OCI-LY1 (cell line): Measurements from ENCODE around the gene RBM48.

ENCODE experiments used
- H2AFZ ChIP-seq: fragments of 200-600 bp; sonication (generic), shearing (Covaris generic); 2 replicates; pipeline ENCODE4 v1.6.0; 2014; ENCODE audit warnings: antibody characterized with exemption, mild to moderate bottlenecking, low read length
- H3F3A ChIP-seq: fragments of 200-600 bp; sonication (generic), shearing (Covaris generic); 2 replicates; pipeline ENCODE4 v1.6.0; 2014; ENCODE audit warnings: mild to moderate bottlenecking, antibody characterized with exemption, low read length, moderate library complexity; ENCODE audit not compliant: insufficient read depth
- H3K27ac ChIP-seq: fragments of 200-600 bp; sonication (generic); 2 replicates; pipeline ENCODE4 v1.5.1; 2014; ENCODE audit warnings: low read length, mixed run types, mild to moderate bottlenecking, low read depth; ENCODE audit not compliant: poor library complexity, severe bottlenecking
- H3K27me3 ChIP-seq: fragments of 200-600 bp; sonication (generic); 2 replicates; pipeline ENCODE4 v1.6.0; 2014; ENCODE audit warnings: antibody characterized with exemption, mild to moderate bottlenecking, low read length, moderate library complexity; ENCODE audit not compliant: insufficient read depth
- H3K36me3 ChIP-seq: fragments of 200-600 bp; sonication (generic); 2 replicates; pipeline ENCODE4 v1.6.1; 2014; ENCODE audit warnings: mild to moderate bottlenecking, antibody characterized with exemption, low read length, moderate library complexity, mixed read lengths; ENCODE audit not compliant: insufficient read depth
- H3K4me1 ChIP-seq: fragments of 200-600 bp; sonication (generic); 2 replicates; pipeline ENCODE4 v1.5.1; 2014; ENCODE audit warnings: mild to moderate bottlenecking, low read length, moderate library complexity; ENCODE audit not compliant: insufficient read depth, severe bottlenecking
- H3K4me2 ChIP-seq: fragments of 200-600 bp; sonication (generic), shearing (Covaris generic); 2 replicates; pipeline ENCODE4 v1.6.1; 2014; ENCODE audit warnings: low read length
- H3K4me3 ChIP-seq: fragments of 200-600 bp; sonication (generic); 2 replicates; pipeline ENCODE4 v1.5.1; 2014; ENCODE audit warnings: low read length, low read depth, mild to moderate bottlenecking, mixed read lengths; ENCODE audit not compliant: poor library complexity, severe bottlenecking
- H3K79me2 ChIP-seq: fragments of 200-600 bp; shearing (Covaris generic); 2 replicates; pipeline ENCODE4 v1.6.1; 2016; ENCODE audit warnings: mixed run types, low read length, mixed read lengths; ENCODE audit not compliant: insufficient read depth
- H3K9ac ChIP-seq: fragments of 200-600 bp; sonication (generic), shearing (Covaris generic); 2 replicates; pipeline ENCODE4 v1.6.1; 2014; ENCODE audit warnings: mild to moderate bottlenecking, low read length, mixed read lengths
- H3K9me2 ChIP-seq: fragments of 200-600 bp; sonication (generic), shearing (Covaris generic); 2 replicates; pipeline ENCODE4 v1.6.1; 2014; ENCODE audit warnings: low read depth, mild to moderate bottlenecking, low read length, mixed read lengths
- H3K9me3 ChIP-seq: fragments of 200-600 bp; shearing (Covaris generic); 2 replicates; pipeline ENCODE4 v1.6.1; 2014; ENCODE audit warnings: low read length, mixed read lengths
- H4K20me1 ChIP-seq: fragments of 200-600 bp; sonication (generic), shearing (Covaris generic); 2 replicates; pipeline ENCODE4 v1.6.0; 2016; ENCODE audit warnings: mild to moderate bottlenecking, low read length; ENCODE audit not compliant: insufficient read depth
- CTCF ChIP-seq: fragments of 200-600 bp; sonication (generic), shearing (Covaris generic); IDR thresholded peaks from 2 replicates; pipeline ENCODE4 v1.5.1; 2017; ENCODE audit warnings: mild to moderate bottlenecking, antibody characterized with exemption, low read length, moderate library complexity, mixed read lengths
- EZH2 ChIP-seq: fragments of 200-600 bp; sonication (generic), shearing (Covaris generic); IDR thresholded peaks from 2 replicates; pipeline ENCODE4 v1.8.0; 2017; ENCODE audit warnings: borderline replicate concordance, mixed run types, mild to moderate bottlenecking, antibody characterized with exemption, low read length, moderate library complexity, mixed read lengths

RBM48 gene

DNA sequence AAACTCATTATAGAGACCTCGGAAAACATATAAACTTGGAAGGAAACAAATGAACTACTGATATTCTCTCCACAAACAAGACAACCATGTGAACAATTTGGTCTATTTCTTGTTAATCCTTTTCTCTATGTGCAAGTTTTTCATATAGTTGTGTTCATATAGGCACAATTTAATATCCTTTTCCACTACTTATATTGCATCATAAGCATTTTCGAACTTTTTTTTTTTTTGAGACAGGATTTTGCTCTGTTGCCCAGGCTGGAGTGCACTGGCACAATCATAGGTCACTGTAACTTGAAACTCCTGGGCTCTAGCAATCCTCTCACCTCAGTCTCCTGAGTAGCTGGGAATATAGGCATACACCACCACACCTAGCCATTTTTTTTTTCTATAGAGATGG, 5.5 kb upstream of the RBM48 start:
- Histone ChIP-seq H3K9ac (no peak overlapping the region), H2AFZ (no peak overlapping the region), H3K9me3 (no peaks in the 10 kb centered on the region), H3F3A (0 out of 2 replicates have a peak, but pooled peaks cover 6% of the 10 kb centered on the region), H3K4me1 (peaks cover 22% of the 10 kb centered on the region), H3K27ac (no peak overlapping the region), H3K27me3 (no peaks in the 10 kb centered on the region), H3K9me2 (no peaks in the 10 kb centered on the region), H3K4me2 (no peak overlapping the region), H3K4me3 (no peak overlapping the region), H3K36me3 (peaks cover 16% of the 10 kb centered on the region; the same call in 1 of the 2 replicates), H3K79me2 (peaks cover 38% of the 10 kb centered on the region), H4K20me1 (0 out of 2 replicates have a peak, but pooled peaks cover 2% of the 10 kb centered on the region)
- TF ChIP-seq EZH2: no peak
- no peak for TF ChIP-seq CTCF

DNA sequence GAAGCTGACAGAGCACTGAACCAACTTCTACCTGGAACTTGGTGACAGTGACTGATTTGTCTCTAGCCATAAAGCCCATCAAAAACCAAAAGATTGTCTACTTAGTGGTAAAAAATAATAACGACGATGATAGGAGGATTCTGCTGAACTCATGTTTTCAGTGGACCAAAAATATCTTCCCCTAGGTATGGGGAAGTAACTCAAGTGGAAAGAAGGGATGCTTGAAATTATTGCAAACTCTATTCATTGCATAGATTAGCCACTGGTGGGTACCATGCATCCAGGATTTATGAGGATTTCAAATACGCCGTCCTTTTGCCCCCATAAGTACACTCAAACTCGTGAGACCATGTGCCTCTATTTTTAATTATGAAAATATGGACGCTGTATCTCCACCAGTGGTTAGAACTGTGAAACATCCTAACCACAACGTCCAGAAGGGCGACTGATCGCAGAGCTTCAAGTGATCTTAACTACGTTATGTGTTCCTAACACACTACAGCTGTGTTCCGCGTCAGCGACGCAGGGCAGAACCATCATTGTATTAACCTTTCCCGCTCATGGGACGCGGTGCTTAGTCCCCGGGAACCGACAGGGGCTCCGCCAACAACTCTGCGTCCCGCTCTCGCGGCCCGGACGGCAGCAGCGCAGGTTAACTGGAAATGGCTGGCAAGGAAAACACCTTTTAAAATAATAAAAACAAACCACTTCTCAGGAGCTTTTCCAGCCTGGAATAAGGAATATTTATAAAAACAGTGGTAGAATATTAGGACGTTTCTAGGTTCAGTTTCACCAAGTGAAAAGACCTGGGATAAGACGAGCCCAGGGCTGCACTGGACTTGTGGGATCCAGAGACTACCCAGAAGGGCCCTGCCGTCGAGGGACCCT, 1.1 kb upstream of the RBM48 start:
- Histone ChIP-seq H4K20me1 (no peaks in the 10 kb centered on the region), H3K4me1 (peaks cover 30% of the 10 kb centered on the region), H3F3A (no peaks in the 10 kb centered on the region), H3K9ac (peak overlapping the region; percentile 73), H3K79me2 (peaks cover 39% of the 10 kb centered on the region), H3K9me2 (no peaks in the 10 kb centered on the region), H3K27me3 (no peaks in the 10 kb centered on the region), H3K27ac (peak overlapping the region; percentile 79), H2AFZ (peak overlapping the region; percentile 10), H3K9me3 (no peaks in the 10 kb centered on the region), H3K4me2 (peak overlapping the region; percentile 88), H3K4me3 (peak overlapping the region; percentile 69), H3K36me3 (peaks cover 21% of the 10 kb centered on the region)
- no peak for TF ChIP-seq EZH2
- peak; percentile 14; the same call in 1 of the 2 replicates for TF ChIP-seq CTCF

DNA sequence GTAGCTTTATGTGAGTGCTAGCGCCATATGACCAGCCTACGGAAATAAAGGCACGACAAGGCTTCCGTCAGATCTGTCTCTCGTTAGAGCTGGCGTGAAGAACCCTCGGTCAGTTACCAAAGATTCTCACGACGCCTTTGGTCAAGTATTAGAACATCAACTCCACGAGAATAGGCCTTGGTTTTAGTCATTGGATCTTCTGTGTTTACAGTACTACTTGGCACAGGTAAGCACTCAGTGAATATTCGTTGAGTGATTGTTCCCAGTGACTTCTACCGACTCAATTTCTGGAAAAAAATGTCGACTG, 316 bp downstream of the RBM48 start:
- H3K36me3 ChIP-seq: peaks cover 35% of the 10 kb centered on the region
- no peaks in the 10 kb centered on the region for H4K20me1 ChIP-seq
- no peaks in the 10 kb centered on the region for H3K9me2 ChIP-seq
- no peaks in the 10 kb centered on the region for H3K27me3 ChIP-seq
- peak overlapping the region; percentile 58 for H3K27ac ChIP-seq
- H3F3A ChIP-seq: no peaks in the 10 kb centered on the region
- H3K4me1 ChIP-seq: peaks cover 30% of the 10 kb centered on the region
- peak overlapping the region; percentile 69 for H3K4me3 ChIP-seq
- peak overlapping the region; percentile 68 for H3K9ac ChIP-seq
- H2AFZ ChIP-seq: peak overlapping the region; percentile 11; the same call in 1 of the 2 replicates
- H3K9me3 ChIP-seq: no peaks in the 10 kb centered on the region
- peaks cover 32% of the 10 kb centered on the region for H3K79me2 ChIP-seq
- no peak for TF ChIP-seq EZH2
- TF ChIP-seq CTCF: no peak
- H3K4me2 ChIP-seq: peak overlapping the region; percentile 73
